ENCODE results near the gene KLK12. TPM values are rescaled to one million over a fixed set of nuclear protein-coding genes. Genes with fewer than 3 reads are reported as not detected.

KLK12 gene
- total RNA-seq, 1 donor from 2014 or later: 1.9 TPM

DNA sequence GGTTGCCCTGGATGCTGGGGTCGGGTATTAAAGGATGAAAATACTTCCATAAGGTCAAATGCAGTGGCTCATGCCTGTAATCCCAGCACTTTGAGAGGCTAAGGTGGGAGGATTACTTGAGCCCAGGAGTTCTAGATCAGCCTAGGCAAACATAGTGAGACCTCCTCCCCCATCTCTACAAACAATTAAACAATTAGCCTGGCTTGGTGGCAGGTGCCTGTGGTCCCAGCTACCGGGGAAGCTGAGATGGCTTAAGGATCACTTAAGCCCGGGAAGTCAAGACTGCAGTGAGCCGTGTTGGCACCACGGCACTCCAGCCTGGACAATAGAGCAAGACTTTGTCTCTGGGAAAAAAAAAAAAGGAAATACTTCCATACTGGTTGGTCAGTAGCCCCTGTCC lies 9.9 kb downstream of the KLK12 start:
- H3K9me3 ChIP-seq: no peaks in the 10 kb centered on the region

DNA sequence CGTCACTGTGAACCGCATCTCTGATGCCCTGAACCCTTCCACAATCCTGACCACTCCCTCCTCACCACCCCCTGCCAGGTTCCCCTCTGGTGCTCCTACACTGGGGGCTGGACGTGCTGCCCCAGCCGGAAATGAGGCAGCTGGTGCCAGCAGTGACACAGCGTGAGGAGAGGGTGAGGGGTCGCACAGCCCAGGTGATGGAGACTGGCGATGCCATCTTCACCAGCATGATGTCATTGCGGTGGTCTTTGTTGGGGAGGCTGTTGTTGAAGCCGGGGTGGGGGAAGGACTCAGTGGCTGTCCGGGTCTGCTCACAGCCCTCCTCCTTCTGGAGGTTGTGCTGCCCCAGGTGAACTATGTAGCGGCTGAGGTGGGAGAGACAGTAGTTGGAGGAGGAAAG lies 10.9 kb downstream of the KLK12 start:
- peaks cover 65% of the 10 kb centered on the region for H3K27me3 ChIP-seq (ENCODE audit: low read depth)
- DNase-seq: no peak

More for the DNA sequence above, 9.9 kb downstream of the KLK12 start:
- TF ChIP-seq, protein P1, sequence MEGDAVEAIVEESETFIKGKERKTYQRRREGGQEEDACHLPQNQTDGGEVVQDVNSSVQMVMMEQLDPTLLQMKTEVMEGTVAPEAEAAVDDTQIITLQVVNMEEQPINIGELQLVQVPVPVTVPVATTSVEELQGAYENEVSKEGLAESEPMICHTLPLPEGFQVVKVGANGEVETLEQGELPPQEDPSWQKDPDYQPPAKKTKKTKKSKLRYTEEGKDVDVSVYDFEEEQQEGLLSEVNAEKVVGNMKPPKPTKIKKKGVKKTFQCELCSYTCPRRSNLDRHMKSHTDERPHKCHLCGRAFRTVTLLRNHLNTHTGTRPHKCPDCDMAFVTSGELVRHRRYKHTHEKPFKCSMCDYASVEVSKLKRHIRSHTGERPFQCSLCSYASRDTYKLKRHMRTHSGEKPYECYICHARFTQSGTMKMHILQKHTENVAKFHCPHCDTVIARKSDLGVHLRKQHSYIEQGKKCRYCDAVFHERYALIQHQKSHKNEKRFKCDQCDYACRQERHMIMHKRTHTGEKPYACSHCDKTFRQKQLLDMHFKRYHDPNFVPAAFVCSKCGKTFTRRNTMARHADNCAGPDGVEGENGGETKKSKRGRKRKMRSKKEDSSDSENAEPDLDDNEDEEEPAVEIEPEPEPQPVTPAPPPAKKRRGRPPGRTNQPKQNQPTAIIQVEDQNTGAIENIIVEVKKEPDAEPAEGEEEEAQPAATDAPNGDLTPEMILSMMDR (IDR thresholded peaks at IDR 0.05): no peak
- Histone ChIP-seq H3K4me1 (no peaks in the 10 kb centered on the region), H3K4me3 (no peak overlapping the region), H3K36me3 (no peaks in the 10 kb centered on the region), H3K27me3 (ENCODE audit: low read depth) (peaks cover 62% of the 10 kb centered on the region), H3K27ac (no peak overlapping the region)
- ATAC-seq: no peak
- DNase-seq: no peak
- intact Hi-C loops (cut with DNase I): no loop called here

GRCh38 chr19:51022526-51022925 lies 12.3 kb downstream of the KLK12 start:
- H3K36me3 ChIP-seq: no peaks in the 10 kb centered on the region
- no peak for DNase-seq
- intact Hi-C loops (cut with DNase I): no loop called here
- no peak overlapping the region for H3K27ac ChIP-seq
- H3K27me3 ChIP-seq (ENCODE audit: low read depth): peaks cover 67% of the 10 kb centered on the region
- no peak overlapping the region for H3K4me3 ChIP-seq
- TF ChIP-seq, protein P1 (IDR thresholded peaks at IDR 0.05): no peak
- no peak for ATAC-seq
- H3K4me1 ChIP-seq: peaks cover 13% of the 10 kb centered on the region
- no peaks in the 10 kb centered on the region for H3K9me3 ChIP-seq

More for the DNA sequence above, 10.9 kb downstream of the KLK12 start:
- TF ChIP-seq, protein P1 (IDR thresholded peaks at IDR 0.05): no peak
- Histone ChIP-seq H3K36me3 (no peaks in the 10 kb centered on the region), H3K4me3 (no peak overlapping the region), H3K4me1 (peaks cover 10% of the 10 kb centered on the region), H3K9me3 (no peaks in the 10 kb centered on the region), H3K27ac (no peak overlapping the region)
- ATAC-seq: no peak
- intact Hi-C loops (cut with DNase I): no loop called here

DNA sequence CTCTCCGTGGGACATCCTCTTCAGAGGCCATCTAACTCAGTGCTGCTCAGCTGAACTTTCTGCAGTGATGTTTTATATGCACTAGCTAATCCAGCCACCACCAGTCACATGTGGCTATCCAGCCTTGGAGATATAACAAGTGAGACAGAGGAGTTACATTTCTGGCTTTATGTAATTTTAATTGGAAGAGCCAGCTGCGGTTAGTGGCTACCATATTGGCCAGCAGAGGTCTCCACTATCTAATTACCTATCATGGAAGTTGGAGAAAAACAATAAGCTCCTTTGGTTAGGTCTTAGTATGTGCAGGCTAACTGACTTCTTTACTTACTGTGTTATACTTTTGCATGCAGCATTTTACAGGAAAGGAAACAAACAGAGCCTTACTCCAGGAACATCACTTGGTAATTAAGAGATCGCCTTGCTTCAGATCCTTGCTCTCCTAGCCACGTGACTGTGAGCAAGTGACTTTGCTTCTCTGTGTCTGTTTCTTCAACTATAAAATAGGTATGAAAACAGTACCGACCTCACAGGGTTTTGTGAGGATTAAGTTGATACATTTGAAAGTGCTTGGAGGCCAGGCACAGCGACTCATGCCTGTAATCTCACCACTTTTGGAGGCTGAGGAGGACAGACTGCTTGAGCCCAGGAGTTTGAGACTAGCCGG lies 13.7 kb downstream of the KLK12 start:
- Histone ChIP-seq H3K27me3 (ENCODE audit: low read depth) (peaks cover 68% of the 10 kb centered on the region), H3K9me3 (no peaks in the 10 kb centered on the region), H3K4me3 (no peak overlapping the region), H3K4me1 (peaks cover 18% of the 10 kb centered on the region), H3K27ac (no peak overlapping the region), H3K36me3 (no peaks in the 10 kb centered on the region)
- ATAC-seq (peak; percentile 33 to 40), DNase-seq (no peak)
- intact Hi-C loops (cut with DNase I): no loop called here
- TF ChIP-seq, protein P1 (IDR thresholded peaks at IDR 0.05): peak; percentile 66

DNA sequence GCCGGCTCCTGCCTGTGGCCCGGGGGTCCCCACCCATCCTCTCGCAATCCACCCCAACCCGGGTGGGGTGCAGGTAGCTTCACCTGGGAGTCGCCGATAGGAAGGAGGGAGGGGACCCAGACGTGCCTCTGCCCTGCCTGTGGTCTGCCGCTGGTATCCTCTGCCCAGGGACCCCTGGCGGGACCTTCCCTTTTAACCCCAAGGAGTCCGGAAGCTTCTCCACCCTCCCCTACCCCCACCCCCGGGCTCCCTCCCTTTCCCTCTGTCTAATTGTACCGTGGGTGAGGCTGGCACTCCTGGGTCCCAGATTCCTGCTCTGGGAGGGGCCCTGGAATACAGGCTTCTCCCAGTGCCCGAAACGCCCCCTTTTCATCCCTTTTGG lies 15.3 kb downstream of the KLK12 start, which contains the start of gene KLK10:
Gene KLK10 (minus strand): TSS at position 166 of the 382 bp plus-strand sequence. CDS start 579 bp downstream, outside the sequence.
- TF ChIP-seq, protein P1 (IDR thresholded peaks at IDR 0.05): no peak
- no peaks in the 10 kb centered on the region for H3K9me3 ChIP-seq
- ATAC-seq (peak; percentile 3 to 45), DNase-seq (no peak)
- peak within 1 kb of the TSS; percentile 43 for H3K4me3 ChIP-seq
- intact Hi-C loops (cut with DNase I): no loop called here
- peak within 1 kb of the TSS; percentile 41 for H3K27ac ChIP-seq
- peaks cover 66% of the 10 kb centered on the region for H3K27me3 ChIP-seq (ENCODE audit: low read depth)
- H3K4me1 ChIP-seq: peaks cover 18% of the 10 kb centered on the region
- no peaks in the 10 kb centered on the region for H3K36me3 ChIP-seq

All from lower lobe of right lung (tissue), 2 donors.